Neural progenitor cell (in vitro differentiated cells): ENCODE data around the gene CLIP4. TPM values are rescaled to one million over a fixed set of nuclear protein-coding genes. Genes with fewer than 3 reads are reported as not detected.

Source experiments
- DNase-seq: peaks from one replicate; pipeline ENCODE4 v3.0.0-alpha.2; 2016; ENCODE audit warnings: low spot score
- H2AFZ ChIP-seq: fragments of 200-600 bp; sonication (generic); replicated peaks from 2 replicates; pipeline ENCODE4 v1.6.1; 2016; ENCODE audit warnings: antibody characterized with exemption
- H3F3A ChIP-seq: fragments of 200-600 bp; sonication (generic); 2 replicates; pipeline ENCODE4 v1.6.1; 2016; ENCODE audit warnings: antibody characterized with exemption, low read depth
- H3K27ac ChIP-seq: fragments of 200-600 bp; sonication (generic); 2 replicates; pipeline ENCODE4 v1.5.1; 2016; ENCODE audit warnings: mild to moderate bottlenecking
- H3K27me3 ChIP-seq: fragments of 200-600 bp; sonication (generic); 2 replicates; pipeline ENCODE4 v1.6.1; 2016; ENCODE audit warnings: mild to moderate bottlenecking, moderate library complexity
- H3K36me3 ChIP-seq: fragments of 200-600 bp; sonication (generic); 2 replicates; pipeline ENCODE4 v1.5.1; 2016
- H3K4me1 ChIP-seq: fragments of 200-600 bp; sonication (generic); 2 replicates; pipeline ENCODE4 v1.6.1; 2016; ENCODE audit warnings: mixed run types
- H3K4me2 ChIP-seq: fragments of 200-600 bp; sonication (generic); 2 replicates; pipeline ENCODE4 v1.6.1; 2016
- H3K4me3 ChIP-seq: fragments of 200-600 bp; sonication (generic); 2 replicates; pipeline ENCODE4 v1.5.1; 2016
- H3K79me2 ChIP-seq: fragments of 200-600 bp; sonication (generic); 2 replicates; pipeline ENCODE4 v1.6.1; 2016; ENCODE audit warnings: low read depth
- H3K9ac ChIP-seq: fragments of 200-600 bp; sonication (generic); 2 replicates; pipeline ENCODE4 v1.6.1; 2016
- H3K9me3 ChIP-seq: fragments of 200-600 bp; sonication (generic); 2 replicates; pipeline ENCODE4 v1.5.1; 2016; ENCODE audit warnings: low read depth
- H4K20me1 ChIP-seq: fragments of 200-600 bp; sonication (generic); 2 replicates; pipeline ENCODE4 v1.6.1; 2016; ENCODE audit warnings: low read depth
- H3K27ac Mint-ChIP-seq: 3 replicates; pipeline ENCODE4 v1.8.0; 2021; ENCODE audit warnings: mixed read lengths
- H3K27me3 Mint-ChIP-seq: 2 replicates; pipeline ENCODE4 v1.8.0; 2022; ENCODE audit warnings: low read depth, mild to moderate bottlenecking, inconsistent platforms, moderate library complexity, mixed read lengths; ENCODE audit not compliant: insufficient read depth
- H3K36me3 Mint-ChIP-seq: 3 replicates; pipeline ENCODE4 v1.8.0; 2021; ENCODE audit warnings: mixed read lengths
- H3K4me1 Mint-ChIP-seq: 3 replicates; pipeline ENCODE4 v1.8.0; 2021; ENCODE audit warnings: mixed read lengths
- H3K4me3 Mint-ChIP-seq: 3 replicates; pipeline ENCODE4 v1.8.0; 2021; ENCODE audit warnings: mild to moderate bottlenecking, moderate library complexity, mixed read lengths
- H3K9me3 Mint-ChIP-seq: 3 replicates; pipeline ENCODE4 v1.8.0; 2020; ENCODE audit warnings: mixed read lengths
- CTCF ChIP-seq: fragments of 200-600 bp; sonication (generic); IDR thresholded peaks from 2 replicates; pipeline ENCODE4 v1.5.1; 2017; ENCODE audit warnings: antibody characterized with exemption, mild to moderate bottlenecking
- EZH2 ChIP-seq: fragments of 200-600 bp; sonication (generic); IDR thresholded peaks from 2 replicates; pipeline ENCODE4 v1.6.1; 2017; ENCODE audit warnings: antibody characterized with exemption, mild to moderate bottlenecking, moderate library complexity
- EZH2phosphoT487 ChIP-seq: fragments of 200-600 bp; sonication (generic); IDR thresholded peaks from 2 replicates; pipeline ENCODE4 v1.6.1; 2017; ENCODE audit warnings: antibody characterized with exemption
- total RNA-seq: library from RNA; depleted of rRNA; stranded (reverse); fragments of >200 nt; gene quantifications from 2 replicates; pipeline ENCODE4 v1.2.3, GENCODE V29; 2015; ENCODE audit warnings: low replicate concordance

Gene CLIP4
- total RNA-seq, 1 donor from 2014 or later: 2.1 TPM

- H3K27ac Mint-ChIP-seq: no peak overlapping the region
- Histone ChIP-seq H3K9ac (no peak overlapping the region), H3K9me3 (no peaks in the 10 kb centered on the region), H3K4me2 (no peak overlapping the region), H4K20me1 (no peaks in the 10 kb centered on the region), H3F3A (no peaks in the 10 kb centered on the region), H3K79me2 (no peaks in the 10 kb centered on the region), H3K27ac (no peak overlapping the region), H3K4me3 (no peak overlapping the region), H3K36me3 (no peaks in the 10 kb centered on the region), H2AFZ (no peak overlapping the region), H3K4me1 (peaks cover 2% of the 10 kb centered on the region), H3K27me3 (peaks cover 68% of the 10 kb centered on the region)
- H3K9me3 Mint-ChIP-seq: no peaks in the 10 kb centered on the region
- peaks cover 13% of the 10 kb centered on the region for H3K27me3 Mint-ChIP-seq
- peaks cover 17% of the 10 kb centered on the region for H3K4me1 Mint-ChIP-seq
- H3K36me3 Mint-ChIP-seq: peaks cover 2% of the 10 kb centered on the region
- H3K4me3 Mint-ChIP-seq: no peak overlapping the region
- TF ChIP-seq CTCF (no peak), EZH2phosphoT487 (no peak), EZH2 (no peak)
- no peak for DNase-seq
These were observed 2.8 kb upstream of the CLIP4 start for GRCh38 chr2:29112379-29112778.

- TF ChIP-seq EZH2 (no peak), CTCF (no peak), EZH2phosphoT487 (no peak)
- Histone ChIP-seq H3K4me3 (no peak overlapping the region), H4K20me1 (no peaks in the 10 kb centered on the region), H3K9me3 (no peaks in the 10 kb centered on the region), H3K36me3 (no peaks in the 10 kb centered on the region), H3F3A (no peaks in the 10 kb centered on the region), H3K27ac (no peak overlapping the region), H3K9ac (no peak overlapping the region), H2AFZ (no peak overlapping the region), H3K27me3 (peaks cover 76% of the 10 kb centered on the region), H3K4me1 (peaks cover 2% of the 10 kb centered on the region), H3K79me2 (no peaks in the 10 kb centered on the region), H3K4me2 (no peak overlapping the region)
- Mint-ChIP-seq H3K4me3 (no peak overlapping the region), H3K36me3 (peaks cover 2% of the 10 kb centered on the region), H3K27ac (peak overlapping the region; percentile 7), H3K9me3 (no peaks in the 10 kb centered on the region), H3K4me1 (peaks cover 19% of the 10 kb centered on the region), H3K27me3 (peaks cover 13% of the 10 kb centered on the region)
- no peak for DNase-seq
These were observed 2.1 kb upstream of the CLIP4 start for GRCh38 chr2:29113027-29113686.

GRCh38 chr2:29113891-29114321, 1.3 kb upstream of the CLIP4 start:
- Mint-ChIP-seq H3K9me3 (no peaks in the 10 kb centered on the region), H3K4me1 (peaks cover 19% of the 10 kb centered on the region), H3K4me3 (peak overlapping the region; percentile 90), H3K27me3 (peaks cover 13% of the 10 kb centered on the region), H3K36me3 (peaks cover 2% of the 10 kb centered on the region), H3K27ac (no peak overlapping the region)
- Histone ChIP-seq H3F3A (no peaks in the 10 kb centered on the region), H3K9me3 (no peaks in the 10 kb centered on the region), H4K20me1 (no peaks in the 10 kb centered on the region), H3K4me2 (no peak overlapping the region), H3K4me3 (no peak overlapping the region), H3K4me1 (peaks cover 2% of the 10 kb centered on the region), H3K36me3 (no peaks in the 10 kb centered on the region), H3K9ac (no peak overlapping the region), H3K27me3 (peaks cover 83% of the 10 kb centered on the region), H3K27ac (no peak overlapping the region), H3K79me2 (no peaks in the 10 kb centered on the region), H2AFZ (no peak overlapping the region)
- DNase-seq: no peak
- TF ChIP-seq EZH2phosphoT487 (no peak), CTCF (no peak), EZH2 (no peak)
